ENCODE results near the gene MEF2A.
"Not testable (repeated sequence)": the region's sequence is repeated elsewhere in the genome, so short reads cannot be mapped to it uniquely, and the experiment has no call there.

Gene MEF2A

DNA sequence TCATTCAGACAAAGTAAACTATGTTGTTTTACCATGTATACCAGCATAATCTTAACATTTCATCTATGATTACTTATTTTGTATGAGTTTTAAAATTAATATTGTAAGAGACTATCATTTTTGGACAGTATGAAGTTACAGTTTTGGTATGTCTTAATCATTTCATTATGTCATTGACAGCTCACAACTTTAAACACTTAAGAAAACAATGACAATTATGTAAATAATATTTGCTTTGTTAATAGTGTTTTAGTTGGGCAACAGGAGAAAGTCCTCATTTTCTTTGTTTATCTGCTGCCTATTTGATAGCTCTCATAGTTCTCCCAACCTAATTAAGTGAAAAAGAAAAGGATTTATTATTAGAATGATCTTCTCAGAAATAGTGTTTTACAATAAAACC lies 80.2 kb downstream of the MEF2A start:
- Histone ChIP-seq H3K27me3 (ENCODE audit: control insufficient read depth, insufficient read depth, low read length) (no peaks in the 10 kb centered on the region), H3K27ac (no peak overlapping the region), H3K4me3 (ENCODE audit: low read depth, low read length) (no peak overlapping the region), H3K9me3 (ENCODE audit: control insufficient read depth, low read length) (no peaks in the 10 kb centered on the region), H3K9ac (no peak overlapping the region), H3K79me2 (no peaks in the 10 kb centered on the region), H3K36me3 (ENCODE audit: control insufficient read depth, insufficient read depth, low read length) (no peaks in the 10 kb centered on the region), H3K4me2 (ENCODE audit: low read length) (no peak overlapping the region), H3K4me1 (no peaks in the 10 kb centered on the region), H2AFZ (no peak overlapping the region)
- TF ChIP-seq, protein P1, sequence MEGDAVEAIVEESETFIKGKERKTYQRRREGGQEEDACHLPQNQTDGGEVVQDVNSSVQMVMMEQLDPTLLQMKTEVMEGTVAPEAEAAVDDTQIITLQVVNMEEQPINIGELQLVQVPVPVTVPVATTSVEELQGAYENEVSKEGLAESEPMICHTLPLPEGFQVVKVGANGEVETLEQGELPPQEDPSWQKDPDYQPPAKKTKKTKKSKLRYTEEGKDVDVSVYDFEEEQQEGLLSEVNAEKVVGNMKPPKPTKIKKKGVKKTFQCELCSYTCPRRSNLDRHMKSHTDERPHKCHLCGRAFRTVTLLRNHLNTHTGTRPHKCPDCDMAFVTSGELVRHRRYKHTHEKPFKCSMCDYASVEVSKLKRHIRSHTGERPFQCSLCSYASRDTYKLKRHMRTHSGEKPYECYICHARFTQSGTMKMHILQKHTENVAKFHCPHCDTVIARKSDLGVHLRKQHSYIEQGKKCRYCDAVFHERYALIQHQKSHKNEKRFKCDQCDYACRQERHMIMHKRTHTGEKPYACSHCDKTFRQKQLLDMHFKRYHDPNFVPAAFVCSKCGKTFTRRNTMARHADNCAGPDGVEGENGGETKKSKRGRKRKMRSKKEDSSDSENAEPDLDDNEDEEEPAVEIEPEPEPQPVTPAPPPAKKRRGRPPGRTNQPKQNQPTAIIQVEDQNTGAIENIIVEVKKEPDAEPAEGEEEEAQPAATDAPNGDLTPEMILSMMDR (IDR thresholded peaks at IDR 0.05): no peak

DNA sequence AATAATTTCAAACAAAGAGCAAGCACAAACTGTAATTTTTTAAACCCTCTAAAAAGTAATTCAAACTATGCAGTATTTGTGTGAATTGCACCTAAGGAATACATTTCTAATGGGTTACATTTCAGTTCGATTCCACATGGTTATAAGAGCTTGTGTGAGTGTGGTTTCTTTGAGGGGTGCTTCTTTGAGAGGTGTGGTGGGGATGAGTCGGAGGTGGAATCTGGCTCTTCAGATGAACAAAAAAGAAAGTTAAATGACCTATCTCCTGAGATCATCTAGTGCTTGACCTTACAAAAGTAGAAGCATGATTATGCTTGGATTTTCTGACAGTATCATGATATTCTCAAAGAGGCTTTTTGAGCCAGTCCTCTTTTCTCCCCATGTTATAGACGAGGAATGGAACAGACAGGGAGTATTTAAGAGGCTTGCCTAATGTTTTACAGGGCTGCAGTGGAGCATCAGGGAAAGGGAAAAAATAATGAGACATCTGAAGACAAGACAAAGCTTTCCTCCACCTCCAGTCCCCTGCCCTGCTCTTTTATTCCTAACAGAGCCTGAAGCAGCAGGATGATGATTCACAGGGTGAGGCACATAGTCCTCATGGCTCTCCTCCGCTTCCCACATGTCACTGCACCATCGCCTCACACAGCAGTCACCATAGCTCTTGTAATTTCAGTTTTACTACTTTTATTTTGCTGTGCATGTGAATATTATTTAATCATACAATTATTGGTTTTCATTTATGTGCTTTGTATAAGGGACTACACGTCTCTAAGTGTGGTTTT lies 85.4 kb downstream of the MEF2A start:
- no peak overlapping the region for H3K4me3 ChIP-seq (ENCODE audit: low read depth, low read length)
- H3K9ac ChIP-seq: no peak overlapping the region
- H3K4me1 ChIP-seq: no peaks in the 10 kb centered on the region
- H3K27ac ChIP-seq: no peak overlapping the region
- H3K4me2 ChIP-seq (ENCODE audit: low read length): no peak overlapping the region
- H3K9me3 ChIP-seq (ENCODE audit: control insufficient read depth, low read length): no peaks in the 10 kb centered on the region
- no peaks in the 10 kb centered on the region for H3K36me3 ChIP-seq (ENCODE audit: control insufficient read depth, insufficient read depth, low read length)
- H2AFZ ChIP-seq: no peak overlapping the region
- TF ChIP-seq, protein P1 (IDR thresholded peaks at IDR 0.05): no peak
- no peaks in the 10 kb centered on the region for H3K79me2 ChIP-seq
- H3K27me3 ChIP-seq (ENCODE audit: control insufficient read depth, insufficient read depth, low read length): no peaks in the 10 kb centered on the region

GRCh38 chr15:99656205-99656604 lies 90.4 kb downstream of the MEF2A start:
- TF ChIP-seq, protein P1 (IDR thresholded peaks at IDR 0.05): no peak
- Histone ChIP-seq H3K36me3 (ENCODE audit: control insufficient read depth, insufficient read depth, low read length) (no peaks in the 10 kb centered on the region), H3K27me3 (ENCODE audit: control insufficient read depth, insufficient read depth, low read length) (no peaks in the 10 kb centered on the region), H3K27ac (no peak overlapping the region), H3K4me3 (ENCODE audit: low read depth, low read length) (no peak overlapping the region), H3K4me2 (ENCODE audit: low read length) (no peak overlapping the region), H2AFZ (no peak overlapping the region), H3K4me1 (no peaks in the 10 kb centered on the region), H3K9ac (no peak overlapping the region), H3K9me3 (ENCODE audit: control insufficient read depth, low read length) (no peaks in the 10 kb centered on the region), H3K79me2 (no peaks in the 10 kb centered on the region)

DNA sequence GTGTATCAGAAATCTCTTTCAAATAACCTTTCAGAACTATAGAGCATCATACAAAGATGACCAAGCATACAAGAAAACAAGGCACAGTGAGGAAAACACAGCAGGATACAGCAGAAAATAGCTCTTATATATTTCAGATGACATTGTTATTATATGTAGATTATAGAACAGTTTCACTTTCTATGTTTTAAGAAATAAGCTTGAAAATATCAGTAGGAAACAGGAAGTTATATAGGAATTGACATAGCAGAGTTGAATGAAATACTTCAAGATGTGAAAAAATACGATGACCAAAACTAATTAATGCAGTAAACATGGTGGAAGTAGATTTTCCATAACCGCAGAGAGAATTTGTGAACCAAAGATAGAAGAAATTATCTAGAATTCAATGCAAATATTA lies 92.2 kb downstream of the MEF2A start:
- Histone ChIP-seq H3K27me3 (ENCODE audit: control insufficient read depth, insufficient read depth, low read length) (no peaks in the 10 kb centered on the region), H3K27ac (no peak overlapping the region), H3K4me2 (ENCODE audit: low read length) (no peak overlapping the region), H3K4me3 (ENCODE audit: low read depth, low read length) (no peak overlapping the region), H3K4me1 (no peaks in the 10 kb centered on the region), H2AFZ (no peak overlapping the region), H3K9me3 (ENCODE audit: control insufficient read depth, low read length) (no peaks in the 10 kb centered on the region), H3K9ac (no peak overlapping the region), H3K36me3 (ENCODE audit: control insufficient read depth, insufficient read depth, low read length) (no peaks in the 10 kb centered on the region), H3K79me2 (no peaks in the 10 kb centered on the region)
- TF ChIP-seq, protein P1 (IDR thresholded peaks at IDR 0.05): no peak

- no peaks in the 10 kb centered on the region for H3K4me1 ChIP-seq
- H3K27ac ChIP-seq: no peak overlapping the region
- no peaks in the 10 kb centered on the region for H3K79me2 ChIP-seq
- no peaks in the 10 kb centered on the region for H3K36me3 ChIP-seq (ENCODE audit: control insufficient read depth, insufficient read depth, low read length)
- H2AFZ ChIP-seq: no peak overlapping the region
- no peak overlapping the region for H3K4me2 ChIP-seq (ENCODE audit: low read length)
- H3K27me3 ChIP-seq (ENCODE audit: control insufficient read depth, insufficient read depth, low read length): no peaks in the 10 kb centered on the region
- H3K9ac ChIP-seq: no peak overlapping the region
- TF ChIP-seq, protein P1 (IDR thresholded peaks at IDR 0.05): no peak
- H3K4me3 ChIP-seq (ENCODE audit: low read depth, low read length): no peak overlapping the region
- no peaks in the 10 kb centered on the region for H3K9me3 ChIP-seq (ENCODE audit: control insufficient read depth, low read length)
Measured at GRCh38 chr15:99662903-99663302, 97.1 kb downstream of the MEF2A start.

- not testable (repeated sequence) for H3K4me1 ChIP-seq; H3K4me2 ChIP-seq (ENCODE audit: low read length); H3K4me3 ChIP-seq (ENCODE audit: low read depth, low read length); H3K36me3 ChIP-seq (ENCODE audit: control insufficient read depth, insufficient read depth, low read length); H3K9me3 ChIP-seq (ENCODE audit: control insufficient read depth, low read length); H3K9ac ChIP-seq; H3K27me3 ChIP-seq (ENCODE audit: control insufficient read depth, insufficient read depth, low read length); H2AFZ ChIP-seq; H3K27ac ChIP-seq; H3K79me2 ChIP-seq
Measured at GRCh38 chr15:99666073-99666472, 100.3 kb downstream of the MEF2A start.

Data from parathyroid adenoma (tissue), 2 donors.